HEK293T (cell line): ENCODE results near the gene IL1B.

ENCODE experiments used
- ARNT ChIP-seq: fragments of 450-650 bp; IDR thresholded peaks from 2 replicates; pipeline ENCODE4 v1.6.1; 2017; ENCODE audit warnings: mild to moderate bottlenecking
- BHLHE40 ChIP-seq: fragments of 450-650 bp; IDR thresholded peaks from 2 replicates; pipeline ENCODE4 v1.6.1; 2016; ENCODE audit warnings: mild to moderate bottlenecking, moderate library complexity, borderline replicate concordance
- ELF4 ChIP-seq: fragments of 450-650 bp; IDR thresholded peaks from 2 replicates; pipeline ENCODE4 v1.6.1; 2017; ENCODE audit warnings: antibody characterized with exemption
- FOXK2 ChIP-seq: fragments of 450-650 bp; IDR thresholded peaks from 2 replicates; pipeline ENCODE4 v1.6.1; 2016; ENCODE audit warnings: mild to moderate bottlenecking
- L3MBTL2 ChIP-seq: fragments of 450-650 bp; conservative IDR thresholded peaks from 2 replicates; pipeline ENCODE4 v1.6.1; 2016; ENCODE audit warnings: mild to moderate bottlenecking
- PKNOX1 ChIP-seq: fragments of 450-650 bp; IDR thresholded peaks from 2 replicates; pipeline ENCODE4 v1.6.1; 2016
- SP1 ChIP-seq: fragments of 450-650 bp; IDR thresholded peaks from 2 replicates; pipeline ENCODE4 v1.6.1; 2017
- SUZ12 ChIP-seq: fragments of 450-650 bp; IDR thresholded peaks from 2 replicates; pipeline ENCODE4 v1.6.1; 2016; ENCODE audit warnings: mild to moderate bottlenecking
- TARDBP ChIP-seq: fragments of 450-650 bp; IDR thresholded peaks from 2 replicates; pipeline ENCODE4 v1.6.1; 2016
- ZNF384 ChIP-seq: fragments of 450-650 bp; IDR thresholded peaks from 2 replicates; pipeline ENCODE4 v1.6.1; 2016

GRCh38 chr2:112792419-112792818, 44.2 kb downstream of the IL1B start:
- no peak for TF ChIP-seq SP1
- TF ChIP-seq PKNOX1 = no peak
- TF ChIP-seq L3MBTL2 = no peak
- TF ChIP-seq ZNF384 = no peak
- TF ChIP-seq SUZ12 = no peak
- TF ChIP-seq ELF4 = no peak
- no peak for TF ChIP-seq BHLHE40
- TF ChIP-seq ARNT = no peak
- no peak for TF ChIP-seq FOXK2
- TF ChIP-seq TARDBP = no peak
